Bronchial epithelial cell (primary cell): ENCODE measurements around the gene JOSD2. TPM values are rescaled to one million over a fixed set of nuclear protein-coding genes. Genes with fewer than 3 reads are reported as not detected.
A peak's percentile ranks its signal among the peaks of the same experiment; 100 is the strongest.

ENCODE experiments used
- DNase-seq: peaks from one replicate; pipeline ENCODE4 v3.0.0-alpha.2; 2010; ENCODE audit warnings: low read depth
- FAIRE-seq: peaks from 2 replicates; lab custom pipeline; 2011; peaks lifted over from hg19 to GRCh38; lab: Jason Lieb, UNC
- H3K27me3 ChIP-seq: 2 replicates; pipeline ENCODE4 v1.5.1; 2011; ENCODE audit warnings: low read length; ENCODE audit not compliant: control insufficient read depth, insufficient read depth
- H3K36me3 ChIP-seq: 2 replicates; pipeline ENCODE4 v1.5.1; 2011; ENCODE audit warnings: low read length; ENCODE audit not compliant: control insufficient read depth, insufficient read depth
- H3K4me3 ChIP-seq: 2 replicates; pipeline ENCODE4 v1.5.1; 2011; ENCODE audit warnings: mild to moderate bottlenecking, low read depth, low read length, control low read depth
- total RNA-seq: library from RNA; depleted of rRNA; stranded (reverse); fragments of >200 nt; gene quantifications from 2 replicates; pipeline ENCODE4 v1.2.1, GENCODE V29; 2014
- TF ChIP-seq, protein P1 (sequence below): IDR thresholded peaks from 2 replicates; pipeline ENCODE4 v1.5.1; 2011; ENCODE audit warnings: mild to moderate bottlenecking, moderate library complexity, low read length, control low read depth, inconsistent platforms; ENCODE audit not compliant: insufficient read depth, severe bottlenecking

JOSD2 gene
- total RNA-seq, 1 donor from 2014 or later, result 10.5 TPM

DNA sequence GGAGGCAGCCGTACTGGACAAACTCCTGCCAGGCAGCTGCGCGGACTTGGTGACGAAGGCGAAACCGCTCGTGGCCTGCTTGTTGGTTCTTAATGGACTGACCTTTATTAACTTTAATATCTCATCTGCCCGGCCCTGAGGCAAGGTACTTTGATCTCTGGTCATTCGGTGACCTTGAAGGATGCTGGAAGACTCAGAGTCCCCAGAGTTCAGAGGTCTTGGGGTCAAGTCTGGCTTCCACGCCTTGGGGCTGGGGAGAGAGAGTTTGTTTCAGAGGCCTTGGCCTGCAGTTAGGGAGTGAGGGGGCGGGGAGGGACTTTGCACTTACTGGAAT is 44.3 kb downstream of the JOSD2 start:
- TF ChIP-seq, protein P1, sequence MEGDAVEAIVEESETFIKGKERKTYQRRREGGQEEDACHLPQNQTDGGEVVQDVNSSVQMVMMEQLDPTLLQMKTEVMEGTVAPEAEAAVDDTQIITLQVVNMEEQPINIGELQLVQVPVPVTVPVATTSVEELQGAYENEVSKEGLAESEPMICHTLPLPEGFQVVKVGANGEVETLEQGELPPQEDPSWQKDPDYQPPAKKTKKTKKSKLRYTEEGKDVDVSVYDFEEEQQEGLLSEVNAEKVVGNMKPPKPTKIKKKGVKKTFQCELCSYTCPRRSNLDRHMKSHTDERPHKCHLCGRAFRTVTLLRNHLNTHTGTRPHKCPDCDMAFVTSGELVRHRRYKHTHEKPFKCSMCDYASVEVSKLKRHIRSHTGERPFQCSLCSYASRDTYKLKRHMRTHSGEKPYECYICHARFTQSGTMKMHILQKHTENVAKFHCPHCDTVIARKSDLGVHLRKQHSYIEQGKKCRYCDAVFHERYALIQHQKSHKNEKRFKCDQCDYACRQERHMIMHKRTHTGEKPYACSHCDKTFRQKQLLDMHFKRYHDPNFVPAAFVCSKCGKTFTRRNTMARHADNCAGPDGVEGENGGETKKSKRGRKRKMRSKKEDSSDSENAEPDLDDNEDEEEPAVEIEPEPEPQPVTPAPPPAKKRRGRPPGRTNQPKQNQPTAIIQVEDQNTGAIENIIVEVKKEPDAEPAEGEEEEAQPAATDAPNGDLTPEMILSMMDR, result no peak
- no peaks in the 10 kb centered on the region for H3K36me3 ChIP-seq
- H3K4me3 ChIP-seq, result no peak overlapping the region
- DNase-seq (no peak), FAIRE-seq (no peak)
- H3K27me3 ChIP-seq, result no peaks in the 10 kb centered on the region

DNA sequence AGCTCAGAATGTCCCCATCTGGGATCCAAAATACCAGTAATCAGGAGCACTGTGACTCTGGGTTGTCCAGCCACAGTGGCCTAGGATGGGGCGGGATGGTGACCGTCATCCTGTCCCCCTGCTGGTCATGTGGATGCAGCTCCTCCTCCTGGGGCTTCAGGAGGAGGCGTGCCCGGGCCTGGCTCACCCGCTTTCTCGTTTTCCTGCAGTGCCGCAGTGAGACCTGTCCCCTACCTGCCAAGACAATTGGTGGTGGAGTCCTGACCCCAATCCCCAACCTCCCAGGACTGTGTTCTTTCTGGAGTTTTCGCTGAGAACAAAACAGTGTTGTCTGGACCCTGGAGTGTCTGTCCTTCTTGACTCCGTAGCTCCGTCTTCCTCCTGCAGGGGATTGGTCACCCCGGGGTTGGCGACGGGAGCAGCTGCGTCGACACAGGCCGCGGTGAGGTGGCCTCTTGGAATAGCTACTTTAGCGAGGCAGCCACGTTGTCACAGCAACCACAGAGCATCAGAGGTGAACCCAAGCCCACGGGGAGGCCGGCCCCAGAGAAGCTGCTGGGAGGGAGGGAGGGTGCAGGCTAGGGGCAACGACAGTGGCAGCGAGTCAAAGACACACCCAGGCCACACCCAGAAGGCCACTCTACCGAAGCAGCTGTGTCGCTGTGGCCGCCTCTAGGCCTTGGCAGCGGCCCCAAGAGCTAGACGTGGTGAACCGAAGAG is 44.8 kb downstream of the JOSD2 start:
- H3K27me3 ChIP-seq, result no peaks in the 10 kb centered on the region
- no peak overlapping the region for H3K4me3 ChIP-seq
- TF ChIP-seq, protein P1, result peak; percentile 23
- H3K36me3 ChIP-seq, result no peaks in the 10 kb centered on the region
- FAIRE-seq (no peak), DNase-seq (no peak)

DNA sequence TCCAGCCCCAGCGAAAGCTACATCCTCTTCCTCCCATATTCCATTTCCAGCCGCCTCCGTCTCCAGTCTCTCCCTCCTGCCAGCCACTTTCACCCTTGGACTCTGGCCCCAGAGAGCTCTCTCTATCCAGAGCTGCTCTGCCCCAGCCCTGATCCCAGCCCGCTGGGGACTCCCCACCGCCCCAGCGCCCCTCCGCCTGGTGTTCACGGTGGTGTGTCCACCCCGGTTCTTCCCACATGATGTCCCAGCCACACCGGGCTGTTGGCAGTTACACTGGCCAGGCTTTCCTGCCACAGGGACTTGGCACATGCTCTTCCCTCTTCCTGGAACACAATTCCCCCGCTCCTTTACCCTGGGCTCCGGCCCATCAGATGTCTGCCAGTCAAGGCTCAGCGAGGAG is 46.0 kb downstream of the JOSD2 start:
- no peaks in the 10 kb centered on the region for H3K36me3 ChIP-seq
- no peaks in the 10 kb centered on the region for H3K27me3 ChIP-seq
- FAIRE-seq, result no peak
- DNase-seq, result no peak
- no peak overlapping the region for H3K4me3 ChIP-seq
- TF ChIP-seq, protein P1, result no peak

DNA sequence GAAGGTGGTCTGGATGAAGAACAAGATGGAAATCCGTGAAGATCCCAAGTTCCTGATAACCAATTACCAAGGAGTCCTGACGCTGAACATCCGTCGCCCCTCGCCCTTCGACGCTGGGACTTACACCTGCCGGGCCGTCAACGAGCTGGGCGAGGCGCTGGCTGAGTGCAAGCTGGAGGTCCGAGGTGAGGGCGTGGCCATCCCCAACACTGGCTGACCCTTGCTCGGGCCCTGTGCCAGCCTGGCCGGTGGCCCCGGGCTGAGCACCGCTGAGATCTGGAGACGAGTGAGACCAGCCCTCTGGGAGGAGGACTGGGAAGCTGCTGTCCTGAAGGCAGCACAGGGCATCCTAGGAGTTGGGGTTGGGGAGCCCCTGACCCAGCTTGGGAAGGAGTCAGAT is 46.6 kb downstream of the JOSD2 start:
- FAIRE-seq, result no peak

DNA sequence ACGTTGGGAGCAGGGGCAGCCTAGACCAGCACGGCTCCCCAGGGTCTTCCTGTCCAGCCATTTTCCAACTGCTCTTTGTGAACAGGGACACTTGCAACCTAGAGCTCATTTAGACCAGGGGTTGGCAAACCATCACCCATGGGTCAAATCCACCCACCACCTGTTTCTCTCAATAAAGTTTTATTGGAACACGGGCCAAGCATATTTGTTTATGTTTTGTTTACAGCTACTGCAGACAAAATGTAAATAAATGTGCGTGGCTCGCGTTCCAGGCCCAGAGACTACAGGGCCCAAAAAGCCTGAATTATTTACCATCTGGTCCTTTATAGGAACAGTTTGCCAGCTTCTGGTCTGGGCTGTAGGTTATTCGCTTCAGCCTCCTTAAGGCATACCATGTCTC is 48.0 kb downstream of the JOSD2 start:
- DNase-seq (no peak), FAIRE-seq (no peak)
- Histone ChIP-seq H3K4me3 (no peak overlapping the region), H3K27me3 (no peaks in the 10 kb centered on the region), H3K36me3 (no peaks in the 10 kb centered on the region)
- TF ChIP-seq, protein P1, result no peak

More for the DNA sequence above, 46.6 kb downstream of the JOSD2 start:
- no peak for DNase-seq
- Histone ChIP-seq H3K36me3 (no peaks in the 10 kb centered on the region), H3K4me3 (no peak overlapping the region), H3K27me3 (no peaks in the 10 kb centered on the region)
- TF ChIP-seq, protein P1, result no peak
